Astrocyte (in vitro differentiated cells and primary cell): ENCODE measurements around the gene HFE. TPM values are rescaled to one million over a fixed set of nuclear protein-coding genes. Genes with fewer than 3 reads are reported as not detected.

ENCODE experiments used
- DNase-seq: peaks from one replicate; pipeline ENCODE4 v3.0.0-alpha.2; 2010; ENCODE audit warnings: low read depth
- FAIRE-seq: peaks from 2 replicates; lab custom pipeline; 2011; peaks lifted over from hg19 to GRCh38; lab: Jason Lieb, UNC
- H2AFZ ChIP-seq: 2 replicates; pipeline ENCODE4 v1.6.0; 2012; ENCODE audit warnings: low read depth, low read length, inconsistent platforms
- H3K27ac ChIP-seq: 2 replicates; pipeline ENCODE4 v1.5.1; 2011; ENCODE audit warnings: low read depth, low read length, inconsistent platforms
- H3K27me3 ChIP-seq: 2 replicates; pipeline ENCODE4 v1.6.0; 2011; ENCODE audit warnings: low read length, inconsistent platforms; ENCODE audit not compliant: insufficient read depth
- H3K36me3 ChIP-seq: 2 replicates; pipeline ENCODE4 v1.5.1; 2011; ENCODE audit warnings: low read length, inconsistent platforms; ENCODE audit not compliant: insufficient read depth
- H3K4me1 ChIP-seq: 2 replicates; pipeline ENCODE4 v1.5.1; 2011; ENCODE audit warnings: low read length, inconsistent platforms; ENCODE audit not compliant: insufficient read depth
- H3K4me2 ChIP-seq: 2 replicates; pipeline ENCODE4 v1.6.0; 2012; ENCODE audit warnings: low read length, inconsistent platforms
- H3K4me3 ChIP-seq: 2 replicates; pipeline ENCODE4 v1.5.1; 2011; ENCODE audit warnings: low read depth, mild to moderate bottlenecking, low read length, inconsistent platforms; ENCODE audit not compliant: insufficient read depth
- H3K79me2 ChIP-seq: 2 replicates; pipeline ENCODE4 v1.6.0; 2012; ENCODE audit warnings: mild to moderate bottlenecking, low read length, inconsistent platforms; ENCODE audit not compliant: insufficient read depth
- H3K9ac ChIP-seq: 2 replicates; pipeline ENCODE4 v1.6.0; 2012; ENCODE audit warnings: mild to moderate bottlenecking, low read length, inconsistent platforms
- H3K9me3 ChIP-seq: 2 replicates; pipeline ENCODE4 v1.5.1; 2012; ENCODE audit warnings: low read depth, mild to moderate bottlenecking, low read length, inconsistent platforms; ENCODE audit not compliant: insufficient read depth
- H4K20me1 ChIP-seq: 2 replicates; pipeline ENCODE4 v1.6.0; 2012; ENCODE audit warnings: low read length, inconsistent platforms; ENCODE audit not compliant: insufficient read depth
- H3K27ac Mint-ChIP-seq: one replicate; pipeline ENCODE4 v1.8.0; 2021; ENCODE audit warnings: mild to moderate bottlenecking, mixed read lengths; ENCODE audit not compliant: unreplicated experiment
- H3K27me3 Mint-ChIP-seq: one replicate; pipeline ENCODE4 v1.8.0; 2021; ENCODE audit warnings: low read depth, mixed read lengths; ENCODE audit not compliant: unreplicated experiment
- H3K36me3 Mint-ChIP-seq: one replicate; pipeline ENCODE4 v1.8.0; 2021; ENCODE audit warnings: low read depth, mixed read lengths; ENCODE audit not compliant: unreplicated experiment
- H3K4me1 Mint-ChIP-seq: one replicate; pipeline ENCODE4 v1.8.0; 2021; ENCODE audit warnings: low read depth, mixed read lengths; ENCODE audit not compliant: unreplicated experiment
- H3K4me3 Mint-ChIP-seq: one replicate; pipeline ENCODE4 v1.8.0; 2021; ENCODE audit warnings: mild to moderate bottlenecking, moderate library complexity, mixed read lengths; ENCODE audit not compliant: unreplicated experiment
- H3K9me3 Mint-ChIP-seq: one replicate; pipeline ENCODE4 v1.8.0; 2021; ENCODE audit warnings: mild to moderate bottlenecking, mixed read lengths; ENCODE audit not compliant: unreplicated experiment
- EZH2 ChIP-seq: IDR thresholded peaks from 2 replicates; pipeline ENCODE4 v1.6.1; 2012; ENCODE audit warnings: mild to moderate bottlenecking, low read length, inconsistent platforms; ENCODE audit not compliant: insufficient read depth
- total RNA-seq: library from RNA; stranded (reverse); gene quantifications from 2 replicates; pipeline ENCODE4 v1.2.1, GENCODE V29; 2021
- TF ChIP-seq, protein P1 (sequence below): IDR thresholded peaks from 2 replicates; pipeline ENCODE4 v1.5.1; 2011; ENCODE audit warnings: low read depth, mild to moderate bottlenecking, inconsistent platforms, low read length, moderate library complexity; ENCODE audit not compliant: insufficient read depth

Gene HFE
- total RNA-seq, 1 donor from 2014 or later: 5.7 TPM

DNA sequence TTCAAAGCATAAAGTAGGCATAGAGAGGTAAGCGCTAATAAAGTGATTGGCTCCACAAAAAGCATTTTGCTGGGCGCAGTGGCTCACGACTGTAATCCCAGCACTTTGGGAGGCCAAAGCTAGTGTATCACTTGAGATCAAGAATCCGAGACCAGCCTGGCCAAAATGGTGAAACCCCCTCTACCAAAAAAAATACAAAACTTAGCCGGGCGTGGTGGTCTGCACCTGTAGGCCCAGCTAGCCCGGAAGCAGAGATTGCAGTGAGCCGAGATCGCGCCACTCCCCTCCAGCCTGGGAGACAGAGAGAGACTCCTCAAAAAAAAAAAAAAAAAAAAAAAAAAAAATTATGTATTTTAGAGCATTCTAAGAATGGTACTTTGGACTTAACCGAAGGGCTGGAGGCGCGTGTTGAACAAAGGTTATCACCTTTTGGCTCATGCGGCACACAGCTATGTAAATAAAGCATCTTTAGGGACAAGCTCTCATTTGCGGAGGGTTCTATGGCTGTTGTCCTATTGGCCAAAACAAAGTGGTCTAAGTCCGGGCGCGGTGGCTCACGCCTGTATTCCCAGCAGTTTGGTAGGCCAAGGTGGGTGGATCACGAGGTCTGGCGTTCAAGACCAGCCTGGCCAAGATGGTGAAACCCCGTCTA, 17.4 kb downstream of the HFE start:
- Histone ChIP-seq H3K4me3 (peak overlapping the region; percentile 67), H3K9ac (peak overlapping the region; percentile 78), H3K36me3 (no peaks in the 10 kb centered on the region), H3K27me3 (no peaks in the 10 kb centered on the region), H3K27ac (peak overlapping the region; percentile 87), H3K79me2 (no peaks in the 10 kb centered on the region), H2AFZ (peak overlapping the region; percentile 77), H4K20me1 (no peaks in the 10 kb centered on the region), H3K4me2 (peak overlapping the region; percentile 90), H3K9me3 (no peaks in the 10 kb centered on the region), H3K4me1 (peaks cover 13% of the 10 kb centered on the region)
- H3K27ac Mint-ChIP-seq: peak overlapping the region; percentile 93
- H3K9me3 Mint-ChIP-seq: peaks cover 7% of the 10 kb centered on the region
- H3K27me3 Mint-ChIP-seq: no peaks in the 10 kb centered on the region
- TF ChIP-seq, protein P1, sequence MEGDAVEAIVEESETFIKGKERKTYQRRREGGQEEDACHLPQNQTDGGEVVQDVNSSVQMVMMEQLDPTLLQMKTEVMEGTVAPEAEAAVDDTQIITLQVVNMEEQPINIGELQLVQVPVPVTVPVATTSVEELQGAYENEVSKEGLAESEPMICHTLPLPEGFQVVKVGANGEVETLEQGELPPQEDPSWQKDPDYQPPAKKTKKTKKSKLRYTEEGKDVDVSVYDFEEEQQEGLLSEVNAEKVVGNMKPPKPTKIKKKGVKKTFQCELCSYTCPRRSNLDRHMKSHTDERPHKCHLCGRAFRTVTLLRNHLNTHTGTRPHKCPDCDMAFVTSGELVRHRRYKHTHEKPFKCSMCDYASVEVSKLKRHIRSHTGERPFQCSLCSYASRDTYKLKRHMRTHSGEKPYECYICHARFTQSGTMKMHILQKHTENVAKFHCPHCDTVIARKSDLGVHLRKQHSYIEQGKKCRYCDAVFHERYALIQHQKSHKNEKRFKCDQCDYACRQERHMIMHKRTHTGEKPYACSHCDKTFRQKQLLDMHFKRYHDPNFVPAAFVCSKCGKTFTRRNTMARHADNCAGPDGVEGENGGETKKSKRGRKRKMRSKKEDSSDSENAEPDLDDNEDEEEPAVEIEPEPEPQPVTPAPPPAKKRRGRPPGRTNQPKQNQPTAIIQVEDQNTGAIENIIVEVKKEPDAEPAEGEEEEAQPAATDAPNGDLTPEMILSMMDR: no peak
- no peak for TF ChIP-seq EZH2
- FAIRE-seq (no peak), DNase-seq (no peak)
- peaks cover 4% of the 10 kb centered on the region for H3K36me3 Mint-ChIP-seq
- H3K4me1 Mint-ChIP-seq: peaks cover 24% of the 10 kb centered on the region
- H3K4me3 Mint-ChIP-seq: peak overlapping the region; percentile 85

DNA sequence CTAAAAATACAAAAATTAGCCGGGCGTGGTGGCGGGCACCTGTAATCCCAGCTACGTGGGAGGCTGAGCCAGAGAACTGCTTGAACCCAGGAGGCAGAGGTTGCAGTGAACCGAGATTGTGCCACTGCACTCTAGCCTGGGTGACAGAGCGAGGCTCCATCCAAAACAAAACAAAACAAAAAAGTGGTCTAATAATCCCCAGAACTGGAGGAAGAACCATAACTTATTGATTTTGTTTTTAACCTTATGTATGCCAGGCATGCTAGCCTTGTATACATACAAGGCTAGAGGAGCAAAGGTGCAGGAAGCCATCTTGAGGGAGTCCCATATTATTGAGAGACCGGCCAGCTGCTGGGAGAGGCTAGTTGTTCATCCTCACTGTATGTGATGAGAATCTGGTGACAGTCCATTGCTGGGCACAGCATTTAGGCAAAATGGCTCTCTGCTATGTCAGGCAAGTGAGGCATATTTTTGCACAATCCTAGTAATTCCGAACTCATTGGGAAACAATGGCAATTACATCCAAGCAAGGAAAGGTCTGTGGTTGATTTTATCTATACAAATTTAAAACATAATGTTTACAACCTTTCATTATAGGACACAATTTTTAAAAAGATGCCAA, 18.0 kb downstream of the HFE start:
- peak overlapping the region; percentile 45 for H3K4me3 Mint-ChIP-seq
- peaks cover 7% of the 10 kb centered on the region for H3K9me3 Mint-ChIP-seq
- peaks cover 13% of the 10 kb centered on the region for H3K4me1 ChIP-seq
- no peak overlapping the region for H3K4me3 ChIP-seq
- no peaks in the 10 kb centered on the region for H3K79me2 ChIP-seq
- peaks cover 24% of the 10 kb centered on the region for H3K4me1 Mint-ChIP-seq
- no peaks in the 10 kb centered on the region for H3K27me3 ChIP-seq
- TF ChIP-seq EZH2: no peak
- TF ChIP-seq, protein P1: no peak
- peak overlapping the region; percentile 24 for H3K27ac Mint-ChIP-seq
- no peak overlapping the region for H2AFZ ChIP-seq
- H3K4me2 ChIP-seq: no peak overlapping the region
- H3K36me3 Mint-ChIP-seq: peaks cover 4% of the 10 kb centered on the region
- no peaks in the 10 kb centered on the region for H3K36me3 ChIP-seq
- no peaks in the 10 kb centered on the region for H3K27me3 Mint-ChIP-seq
- H3K9me3 ChIP-seq: no peaks in the 10 kb centered on the region
- H3K9ac ChIP-seq: no peak overlapping the region
- DNase-seq: no peak
- no peak for FAIRE-seq
- no peak overlapping the region for H3K27ac ChIP-seq
- no peaks in the 10 kb centered on the region for H4K20me1 ChIP-seq

- peak; percentile 75 for DNase-seq
- H2AFZ ChIP-seq: peak overlapping the region; percentile 19
Measured at GRCh38 chr6:26105842-26106241, 18.6 kb downstream of the HFE start.

More at GRCh38 chr6:26105842-26106241, 18.6 kb downstream of the HFE start:
- H3K36me3 Mint-ChIP-seq: peaks cover 4% of the 10 kb centered on the region
- Histone ChIP-seq H3K4me3 (no peak overlapping the region), H3K9me3 (no peaks in the 10 kb centered on the region), H3K4me2 (no peak overlapping the region), H3K36me3 (no peaks in the 10 kb centered on the region), H3K9ac (no peak overlapping the region), H3K27ac (no peak overlapping the region), H3K4me1 (peaks cover 13% of the 10 kb centered on the region), H3K27me3 (no peaks in the 10 kb centered on the region), H4K20me1 (no peaks in the 10 kb centered on the region), H3K79me2 (no peaks in the 10 kb centered on the region)
- peaks cover 24% of the 10 kb centered on the region for H3K4me1 Mint-ChIP-seq
- no peak for TF ChIP-seq EZH2
- TF ChIP-seq, protein P1: no peak
- no peak overlapping the region for H3K4me3 Mint-ChIP-seq
- H3K27me3 Mint-ChIP-seq: no peaks in the 10 kb centered on the region
- FAIRE-seq: no peak
- peaks cover 7% of the 10 kb centered on the region for H3K9me3 Mint-ChIP-seq
- H3K27ac Mint-ChIP-seq: peak overlapping the region; percentile 81
